Measurements from ENCODE around the gene SLC25A36.
"Not testable (repeated sequence)": the region's sequence is repeated elsewhere in the genome, so short reads cannot be mapped to it uniquely, and the experiment has no call there.

SLC25A36 gene

DNA sequence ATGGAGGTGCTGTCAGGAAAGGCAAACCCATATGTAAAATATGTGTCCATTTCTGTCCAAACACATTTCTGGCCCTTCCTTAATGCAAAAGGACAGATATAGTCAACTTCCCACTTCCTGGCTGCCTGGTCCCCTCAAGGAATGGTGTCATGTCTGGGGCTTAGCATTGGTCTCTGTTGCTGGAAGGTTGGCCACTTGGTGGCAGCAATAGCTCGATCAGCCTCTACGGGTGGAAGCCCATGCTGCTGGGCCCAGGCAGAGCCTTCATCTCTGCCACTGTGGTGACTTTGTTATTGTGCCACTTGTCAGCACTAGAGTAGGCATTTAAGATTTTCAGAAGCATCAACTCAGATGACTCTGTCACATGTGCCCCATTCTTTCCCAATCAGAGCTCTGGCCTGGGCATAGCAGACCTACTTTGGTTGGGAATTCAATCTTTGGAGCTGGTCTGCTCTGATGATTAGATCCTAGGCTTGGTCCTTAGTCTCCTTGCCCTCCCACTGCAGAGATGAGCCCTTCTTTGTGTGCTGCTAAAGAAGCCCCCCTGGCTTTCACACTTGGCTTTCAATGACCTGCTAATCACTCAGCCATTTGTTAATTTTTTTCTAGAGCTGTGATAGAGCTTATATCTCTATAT lies 58.5 kb downstream of the SLC25A36 start:
- DNase-seq: peak in 1 of 2 donors; percentile 12

DNA sequence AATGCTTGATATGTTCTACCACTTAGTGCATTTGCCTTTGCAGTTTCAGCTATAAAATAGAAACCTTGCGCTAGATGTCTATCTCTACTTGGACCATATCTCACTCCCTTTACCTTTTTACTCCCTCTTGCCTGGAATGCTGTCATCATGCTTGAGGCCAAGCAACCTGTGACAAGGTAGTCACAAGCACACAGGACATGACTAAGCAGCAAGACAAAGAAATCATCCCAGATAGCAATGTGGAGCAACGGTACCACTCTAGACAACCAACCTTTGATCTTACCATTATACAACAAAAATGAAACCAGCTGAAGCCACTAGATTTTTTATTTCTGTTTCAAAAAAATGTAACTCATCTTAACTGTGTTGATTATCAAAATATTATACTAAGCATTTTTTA lies 59.0 kb downstream of the SLC25A36 start:
- DNase-seq: no peak

DNA sequence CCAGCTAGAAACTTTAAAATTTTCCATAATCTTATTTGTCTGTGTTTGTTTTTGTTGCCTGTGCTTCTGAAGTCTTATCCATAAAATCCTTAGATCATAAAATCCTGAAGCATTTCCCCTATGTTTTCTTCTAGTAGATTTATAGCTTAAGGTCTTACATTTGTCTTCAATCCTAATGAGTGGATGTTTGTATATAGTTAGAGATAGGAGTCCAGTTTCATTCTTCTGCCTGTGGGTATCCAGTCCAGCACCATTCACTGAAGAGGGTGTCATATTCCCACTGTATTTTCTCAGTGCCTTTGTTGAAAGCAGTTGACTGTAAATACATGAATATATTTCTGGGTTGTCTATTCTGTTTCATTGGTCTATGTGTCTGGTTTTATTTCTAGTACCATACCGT lies 64.7 kb downstream of the SLC25A36 start:
- no peak for DNase-seq

DNA sequence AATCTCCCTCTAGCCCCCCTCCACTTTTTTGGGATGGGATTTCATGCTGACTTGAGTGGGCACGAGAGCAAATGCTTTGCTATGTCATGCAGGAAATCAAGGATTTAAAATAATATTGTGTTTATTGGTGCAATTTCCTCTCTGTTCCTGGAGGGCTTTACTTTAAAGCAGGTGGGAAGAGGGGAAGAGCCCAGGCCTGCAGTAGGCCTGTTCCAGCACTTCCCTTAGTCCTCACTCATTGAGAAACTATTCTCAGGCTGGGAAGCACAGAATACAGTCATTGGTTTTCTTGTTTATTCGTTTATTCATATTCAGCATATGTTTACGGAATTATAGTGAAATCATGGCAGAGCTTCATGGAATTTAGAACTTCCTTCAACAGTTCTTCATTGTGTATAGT lies 67.9 kb downstream of the SLC25A36 start:
- no peak for DNase-seq

DNA sequence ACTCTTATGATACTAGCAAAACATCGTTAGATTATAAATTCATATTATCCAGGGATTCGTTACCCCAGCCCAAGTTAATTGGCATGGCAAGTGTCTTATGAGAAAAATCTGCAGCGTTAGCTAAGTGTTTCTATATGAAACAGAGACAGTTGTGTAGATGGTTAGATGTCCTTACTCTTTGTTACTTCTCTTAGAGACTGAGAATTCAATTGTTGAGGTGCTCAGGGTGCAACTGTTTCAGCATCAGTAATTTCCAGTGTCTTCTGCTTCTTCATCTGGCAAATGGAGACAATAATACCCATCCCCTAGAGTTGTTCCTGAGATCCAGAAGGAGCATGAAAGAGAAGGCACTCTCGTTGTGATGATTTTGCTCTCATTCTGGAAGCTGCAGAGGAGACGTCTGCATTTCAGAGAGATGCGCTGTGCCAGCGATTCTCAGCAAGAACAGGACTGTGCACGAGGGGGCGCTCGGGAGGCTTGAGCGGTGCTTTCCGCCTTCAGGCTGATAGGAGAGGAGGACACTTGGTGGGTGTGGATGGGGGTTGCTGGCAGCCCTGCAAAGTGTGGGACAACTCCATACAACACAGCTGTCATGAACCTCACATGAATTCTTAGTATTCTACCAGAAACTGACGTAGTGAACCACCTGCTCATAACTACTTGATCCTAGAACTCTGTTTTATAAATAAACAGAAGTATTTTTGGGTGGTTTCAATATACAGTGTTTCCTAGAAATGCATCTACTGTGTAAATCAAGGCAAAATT lies 69.8 kb downstream of the SLC25A36 start:
- DNase-seq: peak; percentile 26 to 29

DNA sequence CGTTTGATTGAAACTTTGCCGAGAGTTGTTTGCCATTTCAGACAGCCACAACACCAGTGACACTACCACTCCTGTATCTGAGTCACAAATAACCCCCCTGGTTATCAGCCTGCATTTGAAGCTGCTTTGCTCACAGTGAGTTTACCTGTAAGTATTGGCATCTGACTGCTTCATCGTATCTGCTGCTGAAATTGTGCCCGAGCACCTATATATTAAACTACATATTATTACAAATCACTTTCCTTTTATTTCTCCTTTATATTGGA lies 70.3 kb downstream of the SLC25A36 start:
- DNase-seq: no peak

DNA sequence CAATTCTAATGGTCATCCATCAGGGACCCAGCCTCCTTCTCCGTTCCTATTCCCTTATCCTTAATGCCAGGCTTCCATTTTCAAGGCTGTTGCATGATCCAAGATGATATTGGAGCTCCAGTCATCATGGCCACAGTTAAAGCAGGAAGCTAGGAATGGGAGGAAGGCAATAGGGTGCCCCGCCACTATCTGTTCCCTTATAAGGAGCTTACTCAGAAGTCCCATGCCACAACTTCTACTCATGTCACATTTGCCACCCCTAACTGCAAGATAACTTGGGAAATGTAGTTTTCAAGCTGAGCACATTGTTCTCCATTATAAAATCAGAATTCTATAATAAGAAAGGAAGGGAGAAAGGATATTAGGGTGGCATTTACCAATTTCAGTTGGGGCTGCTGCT lies 70.9 kb downstream of the SLC25A36 start:
- no peak for DNase-seq

DNA sequence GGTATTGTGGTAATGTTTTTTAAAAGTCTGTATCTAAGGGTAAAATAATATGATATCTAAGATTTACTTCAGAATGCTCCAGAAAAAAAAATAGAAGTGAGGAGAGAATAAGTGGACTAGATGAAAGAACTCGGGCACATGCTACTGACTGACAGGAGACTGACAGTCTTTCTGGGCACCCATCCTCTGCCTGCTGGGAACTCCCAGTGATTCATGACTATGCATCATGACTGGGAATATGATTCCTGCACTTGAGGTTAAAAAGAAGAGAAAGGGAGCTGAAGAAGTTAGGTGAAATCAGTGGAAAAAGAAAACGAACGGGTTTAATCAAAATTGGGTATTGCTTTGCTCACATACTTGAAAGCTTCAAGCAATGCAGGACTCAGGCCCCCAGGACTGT lies 73.8 kb downstream of the SLC25A36 start:
- DNase-seq: no peak

DNA sequence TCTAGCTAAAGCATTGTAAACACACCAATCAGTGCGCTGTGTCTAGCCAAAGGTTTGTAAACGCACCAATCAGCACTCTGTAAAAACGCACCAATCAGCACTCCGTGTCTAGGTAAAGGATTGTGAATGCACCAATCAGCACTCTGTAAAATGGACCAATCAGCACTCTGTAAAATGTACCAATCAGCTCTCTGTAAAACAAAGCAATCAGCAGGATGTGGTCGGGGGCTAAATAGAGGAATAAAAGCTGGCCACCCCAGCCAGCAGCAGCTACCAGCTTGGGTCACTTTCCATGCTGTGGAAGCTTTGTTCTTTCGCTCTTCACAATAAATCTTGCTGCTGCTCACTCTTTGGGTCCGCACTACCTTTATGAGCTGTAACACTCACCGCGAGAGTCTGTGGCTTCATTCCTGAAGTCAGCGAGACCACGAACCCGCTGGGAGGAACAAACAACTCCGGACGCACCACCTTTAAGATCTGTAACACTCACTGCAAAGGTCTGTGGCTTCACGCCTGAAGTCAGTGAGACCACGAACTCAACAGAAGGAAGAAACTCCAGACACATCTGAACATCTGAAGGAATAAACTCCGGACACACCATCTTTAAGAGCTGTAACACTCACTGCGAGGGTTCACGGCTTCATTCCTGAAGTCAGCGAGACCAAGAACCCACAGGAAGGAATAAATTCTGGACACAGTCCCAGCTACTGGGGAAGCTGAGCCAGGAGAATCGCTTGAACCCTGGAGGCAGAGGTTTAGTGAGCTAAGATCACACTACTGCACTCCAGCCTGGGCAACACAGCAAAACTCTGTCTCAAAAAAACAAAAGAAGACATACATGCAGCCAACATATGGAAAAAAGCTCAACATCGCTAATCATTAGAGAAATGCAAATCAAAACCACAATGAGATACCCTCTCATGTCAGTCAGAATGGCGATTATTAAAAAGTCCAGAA lies 76.0 kb downstream of the SLC25A36 start:
- DNase-seq: not testable (repeated sequence)

DNA sequence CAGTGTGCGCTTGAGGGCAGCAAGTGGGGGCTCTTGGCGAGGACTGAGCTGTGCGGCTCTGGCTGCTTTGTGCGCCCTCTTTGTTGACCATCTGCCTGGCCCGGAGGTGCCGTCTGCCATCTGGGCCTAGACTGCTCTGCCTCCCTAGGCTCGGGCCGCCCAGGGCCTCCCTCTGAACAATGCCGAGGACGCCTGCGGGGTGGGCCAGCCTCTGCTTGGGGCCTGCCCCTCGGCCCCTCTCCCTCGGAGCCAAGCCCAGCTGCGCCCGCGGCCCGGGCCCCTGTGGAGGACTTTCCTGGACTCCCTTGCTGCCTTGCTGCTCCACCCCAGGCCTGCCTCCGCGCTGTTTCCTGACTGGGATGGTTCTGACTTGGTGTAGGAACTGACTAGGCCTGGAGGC lies 77.6 kb downstream of the SLC25A36 start:
- DNase-seq: no peak

DNA sequence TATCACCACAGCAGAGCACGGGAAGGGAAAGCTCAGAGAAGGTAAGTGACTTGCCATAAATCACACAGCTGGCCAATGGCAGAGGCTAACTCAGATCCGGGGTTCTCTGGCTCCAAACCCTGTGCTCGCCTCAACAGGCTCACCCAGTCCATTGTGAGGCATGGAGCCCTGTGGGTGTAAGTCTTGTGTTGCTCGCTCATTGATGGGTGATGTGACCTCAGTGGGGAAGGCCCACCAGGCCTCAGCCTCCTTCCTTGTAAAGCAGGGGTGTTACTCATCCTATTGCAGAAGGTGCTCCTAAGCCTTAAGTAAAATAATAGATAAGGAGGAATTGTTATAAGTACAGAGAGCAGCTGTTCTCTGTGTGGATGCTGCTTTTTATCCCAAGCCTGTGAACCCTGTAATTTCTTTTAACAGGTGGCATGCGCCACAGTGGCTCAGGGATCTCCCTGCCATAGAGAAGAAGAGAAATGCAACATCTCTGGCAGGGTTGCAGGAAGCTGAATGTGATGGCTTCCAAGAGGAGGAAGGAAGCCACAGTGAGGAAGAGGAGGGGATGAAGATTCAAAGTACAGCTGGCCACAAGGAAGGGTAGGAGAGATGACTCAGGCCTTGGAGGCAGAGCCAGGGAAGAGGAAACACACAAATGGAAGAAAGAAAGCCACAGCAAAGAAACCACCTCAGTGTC lies 78.7 kb downstream of the SLC25A36 start:
- DNase-seq: no peak

DNA sequence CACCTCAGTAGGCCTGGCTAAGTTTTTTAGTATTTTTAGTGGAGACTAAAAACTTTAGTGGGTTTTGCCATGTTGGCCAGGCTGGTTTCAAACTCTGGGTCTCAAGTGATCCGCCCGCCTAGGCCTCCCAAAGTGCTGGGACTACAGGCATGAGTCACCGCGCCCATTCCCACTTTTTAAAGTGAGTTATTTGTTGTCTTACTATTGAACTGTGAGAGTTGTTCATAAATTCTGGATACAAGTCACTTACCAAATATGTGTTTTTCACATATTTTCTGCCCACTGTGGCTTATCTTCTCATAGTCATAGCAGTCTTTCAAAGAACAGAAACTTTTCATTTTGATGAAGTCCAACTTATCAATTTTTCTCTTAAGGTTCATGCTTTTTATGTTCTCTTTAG lies 79.6 kb downstream of the SLC25A36 start:
- DNase-seq: no peak

Measured in bone marrow (tissue), 2 donors.